H9 (cell line): ENCODE measurements around the gene C13orf46. TPM values are rescaled to one million over a fixed set of nuclear protein-coding genes. Genes with fewer than 3 reads are reported as not detected.

Experiments
- DNase-seq: peaks from one replicate; pipeline ENCODE4 v3.0.0-alpha.2; 2017
- H2AFZ ChIP-seq: one replicate; pipeline ENCODE4 v1.6.1; 2013; ENCODE audit warnings: mild to moderate bottlenecking, low read length, control low read depth, moderate library complexity
- H2AK5ac ChIP-seq: 2 replicates; pipeline ENCODE4 v1.6.1; 2013; ENCODE audit warnings: low read length, control low read depth, mixed read lengths; ENCODE audit not compliant: insufficient read length
- H2BK120ac ChIP-seq: one replicate; pipeline ENCODE4 v1.6.1; 2013; ENCODE audit warnings: low read depth, mild to moderate bottlenecking, low read length, control low read depth, inconsistent platforms; ENCODE audit not compliant: poor library complexity, severe bottlenecking
- H2BK12ac ChIP-seq: 2 replicates; pipeline ENCODE4 v1.6.1; 2013; ENCODE audit warnings: low read length, control low read depth, mixed read lengths, low read depth; ENCODE audit not compliant: insufficient read length
- H2BK15ac ChIP-seq: 2 replicates; pipeline ENCODE4 v1.6.1; 2013; ENCODE audit warnings: low read depth, low read length, control low read depth
- H2BK20ac ChIP-seq: one replicate; pipeline ENCODE4 v1.6.1; 2013; ENCODE audit warnings: low read depth, mild to moderate bottlenecking, low read length, control low read depth, inconsistent platforms; ENCODE audit not compliant: poor library complexity, severe bottlenecking
- H2BK5ac ChIP-seq: 2 replicates; pipeline ENCODE4 v1.6.1; 2013; ENCODE audit warnings: low read length, control low read depth, mixed read lengths; ENCODE audit not compliant: insufficient read length
- H3K14ac ChIP-seq: 2 replicates; pipeline ENCODE4 v1.6.1; 2013; ENCODE audit warnings: low read length, control low read depth; ENCODE audit not compliant: insufficient read depth
- H3K18ac ChIP-seq: 2 replicates; pipeline ENCODE4 v1.6.1; 2013; ENCODE audit warnings: low read depth, mild to moderate bottlenecking, mixed read lengths, low read length, control low read depth; ENCODE audit not compliant: insufficient read length
- H3K23ac ChIP-seq: 2 replicates; pipeline ENCODE4 v1.6.1; 2013; ENCODE audit warnings: low read length, control low read depth, mixed read lengths, low read depth; ENCODE audit not compliant: insufficient read length
- H3K23me2 ChIP-seq: 2 replicates; pipeline ENCODE4 v1.6.1; 2013; ENCODE audit warnings: low read depth, mild to moderate bottlenecking, mixed read lengths, low read length, control low read depth; ENCODE audit not compliant: insufficient read length, poor library complexity, severe bottlenecking
- H3K27ac ChIP-seq: 2 replicates; pipeline ENCODE4 v1.5.1; 2013; ENCODE audit warnings: low read length, control low read depth, mixed read lengths, low read depth; ENCODE audit not compliant: insufficient read length
- H3K27me3 ChIP-seq: 2 replicates; pipeline ENCODE4 v1.6.1; 2013; ENCODE audit warnings: low read length, control low read depth, inconsistent platforms; ENCODE audit not compliant: insufficient read depth
- H3K4ac ChIP-seq: 2 replicates; pipeline ENCODE4 v1.6.1; 2013; ENCODE audit warnings: low read depth, mild to moderate bottlenecking, control low read depth, inconsistent platforms, low read length, moderate library complexity
- H3K4me1 ChIP-seq: 2 replicates; pipeline ENCODE4 v1.6.1; 2013; ENCODE audit warnings: low read length, control low read depth, inconsistent platforms; ENCODE audit not compliant: insufficient read depth
- H3K4me2 ChIP-seq: 2 replicates; pipeline ENCODE4 v1.6.1; 2013; ENCODE audit warnings: low read length, control low read depth, mixed read lengths; ENCODE audit not compliant: insufficient read length, insufficient read depth
- H3K56ac ChIP-seq: 2 replicates; pipeline ENCODE4 v1.6.1; 2013; ENCODE audit warnings: low read depth, mild to moderate bottlenecking, mixed read lengths, low read length, control low read depth; ENCODE audit not compliant: insufficient read length
- H3K79me1 ChIP-seq: 2 replicates; pipeline ENCODE4 v1.6.1; 2013; ENCODE audit warnings: low read depth, mild to moderate bottlenecking, moderate library complexity, low read length, control low read depth, inconsistent platforms; ENCODE audit not compliant: insufficient read depth, poor library complexity, severe bottlenecking
- H3K79me2 ChIP-seq: 2 replicates; pipeline ENCODE4 v1.6.1; 2013; ENCODE audit warnings: low read length, control low read depth, inconsistent platforms; ENCODE audit not compliant: insufficient read depth
- H3K9ac ChIP-seq: 2 replicates; pipeline ENCODE4 v1.6.1; 2013; ENCODE audit warnings: low read length, control low read depth, mixed read lengths; ENCODE audit not compliant: insufficient read length; ENCODE audit errors: extremely low read depth
- H3K9me3 ChIP-seq: one replicate; pipeline ENCODE4 v1.6.1; 2013; ENCODE audit warnings: low read depth, low read length, inconsistent platforms; ENCODE audit not compliant: control insufficient read depth
- H3T11ph ChIP-seq: one replicate; pipeline ENCODE4 v1.6.1; 2013; ENCODE audit warnings: mild to moderate bottlenecking, low read length, control low read depth, inconsistent platforms
- H4K20me1 ChIP-seq: one replicate; pipeline ENCODE4 v1.6.1; 2013; ENCODE audit not compliant: control insufficient read depth, insufficient read length, insufficient read depth
- H4K5ac ChIP-seq: 2 replicates; pipeline ENCODE4 v1.6.1; 2013; ENCODE audit warnings: low read depth, mild to moderate bottlenecking, mixed read lengths, low read length, control low read depth; ENCODE audit not compliant: insufficient read length
- H4K8ac ChIP-seq: replicated peaks from 2 replicates; pipeline ENCODE4 v1.6.1; 2013; ENCODE audit warnings: low read length, control low read depth, mixed read lengths, low read depth; ENCODE audit not compliant: insufficient read length
- H4K91ac ChIP-seq: 2 replicates; pipeline ENCODE4 v1.6.1; 2013; ENCODE audit warnings: low read depth, mild to moderate bottlenecking, moderate library complexity, mixed read lengths, low read length, control low read depth; ENCODE audit not compliant: insufficient read length
- H3K27ac Mint-ChIP-seq, 3 experiments: 2 replicates in 2 of 3; 3 replicates in 1 of 3; pipeline ENCODE4 v1.8.0; 2020 to 2021; ENCODE audit warnings: mixed read lengths in 3 of 3, mild to moderate bottlenecking in 1 of 3, moderate library complexity in 1 of 3
- H3K27me3 Mint-ChIP-seq: 2 replicates; pipeline ENCODE4 v1.8.0; 2021; ENCODE audit warnings: low read depth, mild to moderate bottlenecking, moderate library complexity, mixed read lengths
- H3K36me3 Mint-ChIP-seq, 3 experiments: 2 replicates in 2 of 3; 3 replicates in 1 of 3; pipeline ENCODE4 v1.8.0; 2020 to 2021; ENCODE audit warnings: low read depth in 3 of 3, mixed read lengths in 3 of 3; ENCODE audit not compliant: insufficient read depth in 1 of 3
- H3K4me1 Mint-ChIP-seq, 2 experiments: 2 replicates each; pipeline ENCODE4 v1.8.0; 2020; ENCODE audit warnings: mixed read lengths in 2 of 2
- H3K4me3 Mint-ChIP-seq, 2 experiments: 2 replicates in 1 of 2; 3 replicates in 1 of 2; pipeline ENCODE4 v1.8.0; 2020 to 2021; ENCODE audit warnings: mild to moderate bottlenecking in 2 of 2, mixed read lengths in 2 of 2, moderate library complexity in 1 of 2
- H3K9me3 Mint-ChIP-seq, 2 experiments: 2 replicates in 1 of 2; 3 replicates in 1 of 2; pipeline ENCODE4 v1.8.0; 2020; ENCODE audit warnings: mild to moderate bottlenecking in 2 of 2, mixed read lengths in 2 of 2, moderate library complexity in 1 of 2
- CTCF ChIP-seq: fragments of 200-600 bp; sonication (generic); conservative IDR thresholded peaks from 3 replicates; pipeline ENCODE4 v1.8.0; 2021; ENCODE audit warnings: antibody characterized with exemption, mild to moderate bottlenecking
- WGBS: extraction: QIAGEN DNeasy Blood & Tissue Kit; methylation state at CpG from one replicate; pipeline ENCODE4 v1.1.7; 2013; ENCODE audit warnings: missing lambda C conversion rate, low lambda C conversion rate, mixed read lengths; ENCODE audit not compliant: insufficient read length; ENCODE audit errors: extremely low coverage; 5-methylcytosine and 5-hydroxymethylcytosine counted together
- total RNA-seq: library from RNA; stranded (reverse); gene quantifications from 2 replicates; pipeline ENCODE4 v1.2.1, GENCODE V29; 2021

The C13orf46 gene
- total RNA-seq, 1 experiment from 2014 or later = 0.55 TPM

GRCh38 chr13:113927661-113928581 is 46.0 kb downstream of the C13orf46 start:
- H3K79me1 ChIP-seq = no peaks in the 10 kb centered on the region
- H3K27ac ChIP-seq = no peak overlapping the region
- no peaks in the 10 kb centered on the region for H3K23me2 ChIP-seq

More at GRCh38 chr13:113927661-113928581, 46.0 kb downstream of the C13orf46 start:
- Histone ChIP-seq H4K91ac (no peak overlapping the region), H2AFZ (no peak overlapping the region), H2BK15ac (no peak overlapping the region), H3K9ac (no peak overlapping the region), H3K4me2 (no peak overlapping the region), H3K4ac (no peak overlapping the region), H4K5ac (no peak overlapping the region), H3T11ph (no peak overlapping the region), H3K4me1 (no peaks in the 10 kb centered on the region), H3K18ac (no peak overlapping the region), H2BK20ac (no peak overlapping the region), H3K9me3 (no peaks in the 10 kb centered on the region), H2BK120ac (no peak overlapping the region), H4K20me1 (no peaks in the 10 kb centered on the region), H3K14ac (no peak overlapping the region), H3K23ac (no peak overlapping the region), H4K8ac (no peak overlapping the region), H3K79me2 (no peaks in the 10 kb centered on the region), H2AK5ac (no peak overlapping the region), H2BK12ac (no peak overlapping the region), H3K27me3 (no peaks in the 10 kb centered on the region), H3K56ac (no peak overlapping the region), H2BK5ac (no peak overlapping the region)
- WGBS = no CpG with 5 or more reads among the region's 36 CpGs
- DNase-seq = peak; percentile 22
- H3K9me3 Mint-ChIP-seq = peaks cover 3 to 10% of the 10 kb centered on the region in 2 experiments; a peak in 3 of 5 replicates
- peaks cover 0 to 9% (median 0%) of the 10 kb centered on the region in 3 experiments; a peak in 1 of 7 replicates for H3K36me3 Mint-ChIP-seq
- TF ChIP-seq CTCF = no peak
- no peak overlapping the region for H3K27ac Mint-ChIP-seq
- no peak overlapping the region for H3K4me3 Mint-ChIP-seq
- H3K27me3 Mint-ChIP-seq = peaks cover 11% of the 10 kb centered on the region
- peaks cover 11 to 13% of the 10 kb centered on the region in 2 experiments for H3K4me1 Mint-ChIP-seq
